ENCODE data around the gene STK31.
A peak's percentile ranks its signal among the peaks of the same experiment; 100 is the strongest.

STK31 gene

DNA sequence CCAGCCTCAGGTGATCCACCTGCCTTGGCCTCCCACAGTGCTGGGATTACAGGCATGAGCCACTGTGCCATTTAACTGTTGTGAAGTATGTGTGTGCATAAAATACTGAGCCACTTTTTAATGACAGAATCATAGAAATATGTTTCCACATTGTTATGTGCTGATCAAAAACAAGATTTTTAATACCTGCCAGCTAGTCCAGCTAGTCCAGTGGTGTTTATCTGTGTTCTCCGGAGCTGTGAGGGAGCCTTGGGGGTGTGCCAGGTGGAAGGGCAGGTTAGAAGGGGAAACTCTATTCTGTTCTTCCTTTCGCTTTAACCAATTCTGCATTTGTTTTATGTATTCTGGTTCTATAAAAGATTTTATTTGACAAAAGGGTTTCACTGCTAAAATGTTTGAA, 23.0 kb upstream of the STK31 start:
- TF ChIP-seq, protein P1, sequence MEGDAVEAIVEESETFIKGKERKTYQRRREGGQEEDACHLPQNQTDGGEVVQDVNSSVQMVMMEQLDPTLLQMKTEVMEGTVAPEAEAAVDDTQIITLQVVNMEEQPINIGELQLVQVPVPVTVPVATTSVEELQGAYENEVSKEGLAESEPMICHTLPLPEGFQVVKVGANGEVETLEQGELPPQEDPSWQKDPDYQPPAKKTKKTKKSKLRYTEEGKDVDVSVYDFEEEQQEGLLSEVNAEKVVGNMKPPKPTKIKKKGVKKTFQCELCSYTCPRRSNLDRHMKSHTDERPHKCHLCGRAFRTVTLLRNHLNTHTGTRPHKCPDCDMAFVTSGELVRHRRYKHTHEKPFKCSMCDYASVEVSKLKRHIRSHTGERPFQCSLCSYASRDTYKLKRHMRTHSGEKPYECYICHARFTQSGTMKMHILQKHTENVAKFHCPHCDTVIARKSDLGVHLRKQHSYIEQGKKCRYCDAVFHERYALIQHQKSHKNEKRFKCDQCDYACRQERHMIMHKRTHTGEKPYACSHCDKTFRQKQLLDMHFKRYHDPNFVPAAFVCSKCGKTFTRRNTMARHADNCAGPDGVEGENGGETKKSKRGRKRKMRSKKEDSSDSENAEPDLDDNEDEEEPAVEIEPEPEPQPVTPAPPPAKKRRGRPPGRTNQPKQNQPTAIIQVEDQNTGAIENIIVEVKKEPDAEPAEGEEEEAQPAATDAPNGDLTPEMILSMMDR (IDR thresholded peaks at IDR 0.05; ENCODE audit: poor library complexity, severe bottlenecking), result no peak

DNA sequence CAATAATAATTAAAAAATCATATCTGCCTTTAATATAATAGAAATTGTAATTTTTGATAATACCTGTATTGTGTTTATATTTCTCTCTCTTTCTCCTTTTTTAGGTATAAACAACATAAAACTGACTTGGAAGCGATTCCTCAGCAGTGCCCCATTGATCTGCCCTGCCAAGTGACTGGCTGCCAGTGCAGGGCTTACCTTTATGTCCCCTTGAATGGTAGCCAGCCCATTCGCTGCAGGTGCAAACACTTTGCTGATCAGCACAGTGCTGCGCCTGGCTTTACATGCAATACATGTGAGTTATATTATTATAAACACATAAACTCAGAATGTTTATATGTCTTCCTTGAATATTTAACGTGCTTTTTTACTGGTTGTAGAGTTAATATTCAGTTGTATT, 20.9 kb upstream of the STK31 start:
- no peak overlapping the region for H3K27ac ChIP-seq (ENCODE audit: poor library complexity, severe bottlenecking)
- TF ChIP-seq, protein P1 (IDR thresholded peaks at IDR 0.05; ENCODE audit: poor library complexity, severe bottlenecking), result no peak
- H3K9me3 ChIP-seq (ENCODE audit: severe bottlenecking), result no peaks in the 10 kb centered on the region
- no peak overlapping the region for H3K4me3 ChIP-seq (ENCODE audit: severe bottlenecking)
- H3K27me3 ChIP-seq (ENCODE audit: insufficient read depth, poor library complexity, severe bottlenecking), result no peaks in the 10 kb centered on the region
- DNase-seq (ENCODE audit: low spot score) (no peak), ATAC-seq (ENCODE audit: low read depth) (no peak)
- H3K36me3 ChIP-seq (ENCODE audit: low read depth), result no peaks in the 10 kb centered on the region
- no peaks in the 10 kb centered on the region for H3K4me1 ChIP-seq (ENCODE audit: insufficient read depth, poor library complexity, severe bottlenecking)

More for the DNA sequence above, 23.0 kb upstream of the STK31 start:
- H3K4me3 ChIP-seq (ENCODE audit: severe bottlenecking), result no peak overlapping the region
- no peaks in the 10 kb centered on the region for H3K4me1 ChIP-seq (ENCODE audit: insufficient read depth, poor library complexity, severe bottlenecking)
- DNase-seq (ENCODE audit: low spot score) (no peak), ATAC-seq (ENCODE audit: low read depth) (peak; percentile 49; the same call in 2 of the 3 replicates)
- no peaks in the 10 kb centered on the region for H3K27me3 ChIP-seq (ENCODE audit: insufficient read depth, poor library complexity, severe bottlenecking)
- no peaks in the 10 kb centered on the region for H3K9me3 ChIP-seq (ENCODE audit: severe bottlenecking)
- no peaks in the 10 kb centered on the region for H3K36me3 ChIP-seq (ENCODE audit: low read depth)
- no peak overlapping the region for H3K27ac ChIP-seq (ENCODE audit: poor library complexity, severe bottlenecking)

DNA sequence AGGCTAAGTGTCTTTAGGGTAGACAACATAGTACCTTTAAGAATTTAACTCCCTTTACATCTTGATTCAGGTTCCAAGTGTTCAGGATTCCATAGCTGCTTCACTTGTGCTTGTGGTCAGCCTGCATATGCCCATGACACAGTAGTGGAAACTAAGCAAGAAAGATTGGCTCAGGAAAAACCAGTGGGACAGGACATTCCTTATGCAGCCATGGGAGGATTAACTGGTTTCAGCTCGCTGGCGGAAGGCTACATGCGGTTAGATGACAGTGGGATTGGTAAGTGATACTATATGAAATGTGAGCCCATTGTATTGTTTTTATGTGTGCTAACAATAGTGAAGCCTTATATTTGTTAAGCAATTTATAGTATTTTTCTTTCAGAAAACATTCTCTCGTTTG, 18.7 kb upstream of the STK31 start:
- no peak overlapping the region for H3K27ac ChIP-seq (ENCODE audit: poor library complexity, severe bottlenecking)
- H3K36me3 ChIP-seq (ENCODE audit: low read depth), result no peaks in the 10 kb centered on the region
- H3K4me3 ChIP-seq (ENCODE audit: severe bottlenecking), result no peak overlapping the region
- H3K4me1 ChIP-seq (ENCODE audit: insufficient read depth, poor library complexity, severe bottlenecking), result no peaks in the 10 kb centered on the region
- TF ChIP-seq, protein P1 (IDR thresholded peaks at IDR 0.05; ENCODE audit: poor library complexity, severe bottlenecking), result no peak
- H3K27me3 ChIP-seq (ENCODE audit: insufficient read depth, poor library complexity, severe bottlenecking), result no peaks in the 10 kb centered on the region
- ATAC-seq (ENCODE audit: low read depth) (no peak), DNase-seq (ENCODE audit: low spot score) (no peak)
- H3K9me3 ChIP-seq (ENCODE audit: severe bottlenecking), result no peaks in the 10 kb centered on the region

DNA sequence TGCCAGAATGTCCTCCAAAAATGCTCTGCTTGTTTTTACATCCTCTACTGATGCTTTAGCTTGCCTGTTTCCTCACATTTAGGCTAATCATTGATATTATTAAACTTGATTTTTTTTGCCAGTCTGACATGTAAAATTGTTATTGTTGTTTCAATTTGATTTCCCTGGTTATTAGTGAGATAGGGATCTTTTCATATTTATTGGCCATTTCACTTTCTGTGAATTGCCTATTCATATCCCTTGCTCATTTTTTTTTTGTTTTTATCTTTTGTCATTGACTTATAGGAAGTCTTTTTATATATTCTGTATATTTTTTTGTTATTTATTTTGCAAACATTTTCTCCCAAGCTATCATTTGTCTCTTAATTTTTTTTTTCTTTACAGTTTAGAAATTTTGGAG, 16.8 kb upstream of the STK31 start:
- Histone ChIP-seq H3K4me3 (ENCODE audit: severe bottlenecking) (no peak overlapping the region), H3K27ac (ENCODE audit: poor library complexity, severe bottlenecking) (no peak overlapping the region), H3K4me1 (ENCODE audit: insufficient read depth, poor library complexity, severe bottlenecking) (no peaks in the 10 kb centered on the region), H3K9me3 (ENCODE audit: severe bottlenecking) (peaks cover 2% of the 10 kb centered on the region), H3K27me3 (ENCODE audit: insufficient read depth, poor library complexity, severe bottlenecking) (no peaks in the 10 kb centered on the region), H3K36me3 (ENCODE audit: low read depth) (no peaks in the 10 kb centered on the region)
- no peak for ATAC-seq (ENCODE audit: low read depth)
- TF ChIP-seq, protein P1 (IDR thresholded peaks at IDR 0.05; ENCODE audit: poor library complexity, severe bottlenecking), result no peak
- DNase-seq (ENCODE audit: low spot score), result no peak

DNA sequence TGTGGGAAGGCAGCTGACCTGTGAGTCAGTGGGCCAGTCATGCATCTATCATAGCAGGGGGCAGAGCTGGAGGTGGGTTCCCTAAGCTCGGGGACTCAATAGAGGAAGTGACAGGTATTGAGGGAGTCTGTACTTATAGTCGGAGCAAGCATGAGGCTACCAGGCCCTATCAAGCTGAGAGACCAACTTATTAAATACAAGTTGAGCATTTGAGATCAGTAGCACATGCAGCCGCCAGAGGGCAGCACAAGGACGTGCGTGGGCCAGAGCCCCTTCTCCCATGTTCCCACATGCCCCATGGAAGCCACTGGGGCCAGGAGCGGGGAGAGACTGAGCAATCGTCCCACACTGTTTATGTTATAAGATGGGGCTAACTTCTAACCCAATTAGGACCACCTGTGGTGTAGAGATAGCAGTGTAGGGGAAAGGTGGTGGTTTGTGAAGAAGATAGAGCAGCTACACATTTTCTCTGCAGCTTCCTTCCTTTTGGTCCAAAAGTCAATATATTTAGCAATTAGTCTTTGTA, 13.0 kb upstream of the STK31 start:
- no peak overlapping the region for H3K27ac ChIP-seq (ENCODE audit: poor library complexity, severe bottlenecking)
- H3K4me3 ChIP-seq (ENCODE audit: severe bottlenecking), result no peak overlapping the region
- H3K27me3 ChIP-seq (ENCODE audit: insufficient read depth, poor library complexity, severe bottlenecking), result no peaks in the 10 kb centered on the region
- H3K36me3 ChIP-seq (ENCODE audit: low read depth), result peaks cover 3% of the 10 kb centered on the region; the same call in 1 of the 2 replicates
- ATAC-seq (ENCODE audit: low read depth) (peak; percentile 74), DNase-seq (ENCODE audit: low spot score) (no peak)
- TF ChIP-seq, protein P1 (IDR thresholded peaks at IDR 0.05; ENCODE audit: poor library complexity, severe bottlenecking), result peak; percentile 85
- H3K9me3 ChIP-seq (ENCODE audit: severe bottlenecking), result peaks cover 2% of the 10 kb centered on the region
- no peaks in the 10 kb centered on the region for H3K4me1 ChIP-seq (ENCODE audit: insufficient read depth, poor library complexity, severe bottlenecking)

Measured in RWPE2 (cell line).